RWPE2 (cell line): Measurements from ENCODE around the gene OCA2.

Experiments
- ATAC-seq: fragments of 200-7000 bp; cut with Tn5 transposase; 3 replicates; pipeline ENCODE4 v1.9.1; 2021; ENCODE audit warnings: low read depth
- DNase-seq: peaks from one replicate; pipeline ENCODE4 v3.0.0-alpha.2; 2020; ENCODE audit warnings: low spot score
- H3K27ac ChIP-seq: fragments of 450-650 bp; 2 replicates; pipeline ENCODE4 v1.5.1; 2017; ENCODE audit warnings: mild to moderate bottlenecking; ENCODE audit not compliant: poor library complexity, severe bottlenecking
- H3K27me3 ChIP-seq: fragments of 250-450 bp; sonication (Bioruptor Pico); 2 replicates; pipeline ENCODE4 v1.5.1; 2021; ENCODE audit warnings: mild to moderate bottlenecking, moderate library complexity; ENCODE audit not compliant: insufficient read depth, poor library complexity, severe bottlenecking
- H3K36me3 ChIP-seq: fragments of 250-450 bp; sonication (Bioruptor Pico); 2 replicates; pipeline ENCODE4 v1.5.1; 2020; ENCODE audit warnings: low read depth, mild to moderate bottlenecking, moderate library complexity
- H3K4me1 ChIP-seq: fragments of 250-450 bp; sonication (Bioruptor Pico); 2 replicates; pipeline ENCODE4 v1.5.1; 2021; ENCODE audit warnings: mild to moderate bottlenecking, moderate library complexity; ENCODE audit not compliant: insufficient read depth, poor library complexity, severe bottlenecking
- H3K4me3 ChIP-seq: fragments of 250-450 bp; sonication (Bioruptor Pico); 2 replicates; pipeline ENCODE4 v1.5.1; 2021; ENCODE audit warnings: mild to moderate bottlenecking, moderate library complexity; ENCODE audit not compliant: severe bottlenecking
- H3K9me3 ChIP-seq: fragments of 250-450 bp; sonication (Bioruptor Pico); 2 replicates; pipeline ENCODE4 v1.5.1; 2021; ENCODE audit warnings: mild to moderate bottlenecking, moderate library complexity; ENCODE audit not compliant: severe bottlenecking
- CTCF ChIP-seq: fragments of 450-650 bp; IDR thresholded peaks from one replicate; pipeline ENCODE4 v1.5.1; 2017; ENCODE audit warnings: mild to moderate bottlenecking, moderate library complexity; ENCODE audit not compliant: poor library complexity, severe bottlenecking

Gene OCA2

GRCh38 chr15:28027714-28028076, 71.4 kb downstream of the OCA2 start:
- H3K27me3 ChIP-seq: peaks cover 4% of the 10 kb centered on the region
- no peaks in the 10 kb centered on the region for H3K9me3 ChIP-seq
- no peak for TF ChIP-seq CTCF
- DNase-seq (no peak), ATAC-seq (no peak)
- H3K4me1 ChIP-seq: no peaks in the 10 kb centered on the region
- H3K36me3 ChIP-seq: no peaks in the 10 kb centered on the region
- H3K4me3 ChIP-seq: no peak overlapping the region
- H3K27ac ChIP-seq: no peak overlapping the region

- Histone ChIP-seq H3K4me3 (no peak overlapping the region), H3K4me1 (no peaks in the 10 kb centered on the region), H3K9me3 (no peaks in the 10 kb centered on the region), H3K27me3 (peaks cover 4% of the 10 kb centered on the region), H3K27ac (no peak overlapping the region), H3K36me3 (no peaks in the 10 kb centered on the region)
- TF ChIP-seq CTCF: no peak
- ATAC-seq (no peak), DNase-seq (no peak)
Measured at GRCh38 chr15:28026764-28027713, 72.1 kb downstream of the OCA2 start.

- Histone ChIP-seq H3K27me3 (no peaks in the 10 kb centered on the region), H3K27ac (no peak overlapping the region), H3K4me1 (no peaks in the 10 kb centered on the region), H3K36me3 (no peaks in the 10 kb centered on the region), H3K9me3 (no peaks in the 10 kb centered on the region), H3K4me3 (no peak overlapping the region)
- ATAC-seq (no peak), DNase-seq (no peak)
- TF ChIP-seq CTCF: no peak
Measured at GRCh38 chr15:28026221-28026620, 72.9 kb downstream of the OCA2 start.

GRCh38 chr15:28025413-28025812, 73.7 kb downstream of the OCA2 start:
- Histone ChIP-seq H3K9me3 (no peaks in the 10 kb centered on the region), H3K36me3 (no peaks in the 10 kb centered on the region), H3K4me3 (no peak overlapping the region), H3K27me3 (no peaks in the 10 kb centered on the region), H3K4me1 (no peaks in the 10 kb centered on the region), H3K27ac (no peak overlapping the region)
- TF ChIP-seq CTCF: no peak
- ATAC-seq: no peak
- DNase-seq: no peak

- Histone ChIP-seq H3K36me3 (no peaks in the 10 kb centered on the region), H3K4me1 (no peaks in the 10 kb centered on the region), H3K27ac (no peak overlapping the region), H3K27me3 (no peaks in the 10 kb centered on the region), H3K9me3 (no peaks in the 10 kb centered on the region), H3K4me3 (no peak overlapping the region)
- TF ChIP-seq CTCF: no peak
- ATAC-seq (no peak), DNase-seq (no peak)
Measured at GRCh38 chr15:28024889-28025250, 74.2 kb downstream of the OCA2 start.
